Type B pancreatic cell (in vitro differentiated cells): ENCODE measurements around the gene KIAA1210. TPM values are rescaled to one million over a fixed set of nuclear protein-coding genes. Genes with fewer than 3 reads are reported as not detected.

Experiments used
- DNase-seq: peaks from one replicate; pipeline ENCODE4 v3.0.0; 2021; ENCODE audit warnings: mixed read lengths; ENCODE audit not compliant: unreplicated experiment; ENCODE audit errors: extremely low spot score
- H3K27ac Mint-ChIP-seq: 2 replicates; pipeline ENCODE4 v1.8.0; 2021; ENCODE audit warnings: mild to moderate bottlenecking, mixed read lengths
- H3K27me3 Mint-ChIP-seq: 2 replicates; pipeline ENCODE4 v1.8.0; 2021; ENCODE audit warnings: mixed read lengths
- H3K36me3 Mint-ChIP-seq: 2 replicates; pipeline ENCODE4 v1.8.0; 2021; ENCODE audit warnings: mixed read lengths
- H3K4me1 Mint-ChIP-seq: one replicate; pipeline ENCODE4 v1.8.0; 2021; ENCODE audit warnings: mixed read lengths; ENCODE audit not compliant: unreplicated experiment
- H3K4me3 Mint-ChIP-seq: 2 replicates; pipeline ENCODE4 v1.8.0; 2021; ENCODE audit warnings: mild to moderate bottlenecking, mixed read lengths
- H3K9me3 Mint-ChIP-seq: 2 replicates; pipeline ENCODE4 v1.8.0; 2021; ENCODE audit warnings: mixed read lengths
- CTCF ChIP-seq: fragments of 200-600 bp; sonication (generic); conservative IDR thresholded peaks from 2 replicates; pipeline ENCODE4 v1.5.0; 2021; ENCODE audit warnings: antibody characterized with exemption, mild to moderate bottlenecking
- total RNA-seq: library from RNA; stranded (reverse); gene quantifications from 2 replicates; pipeline ENCODE4 v1.2.1, GENCODE V29; 2021; ENCODE audit warnings: low replicate concordance

Gene KIAA1210
- total RNA-seq, 1 donor from 2014 or later, result not detected

- no peak overlapping the region for H3K4me3 Mint-ChIP-seq
- H3K27ac Mint-ChIP-seq, result no peak overlapping the region
- no peaks in the 10 kb centered on the region for H3K9me3 Mint-ChIP-seq
- DNase-seq, result no peak
- no peaks in the 10 kb centered on the region for H3K36me3 Mint-ChIP-seq
- no peaks in the 10 kb centered on the region for H3K27me3 Mint-ChIP-seq
- no peaks in the 10 kb centered on the region for H3K4me1 Mint-ChIP-seq
- TF ChIP-seq CTCF, result no peak
These were observed 45.3 kb downstream of the KIAA1210 start for GRCh38 chrX:119082278-119082677.

GRCh38 chrX:119075270-119076025, 52.2 kb downstream of the KIAA1210 start:
- H3K36me3 Mint-ChIP-seq, result no peaks in the 10 kb centered on the region
- no peaks in the 10 kb centered on the region for H3K9me3 Mint-ChIP-seq
- no peak for TF ChIP-seq CTCF
- no peak overlapping the region for H3K27ac Mint-ChIP-seq
- no peaks in the 10 kb centered on the region for H3K4me1 Mint-ChIP-seq
- no peaks in the 10 kb centered on the region for H3K27me3 Mint-ChIP-seq
- no peak for DNase-seq
- H3K4me3 Mint-ChIP-seq, result no peak overlapping the region

- H3K4me1 Mint-ChIP-seq, result no peaks in the 10 kb centered on the region
- no peak overlapping the region for H3K27ac Mint-ChIP-seq
- no peak overlapping the region for H3K4me3 Mint-ChIP-seq
- TF ChIP-seq CTCF, result no peak
- H3K36me3 Mint-ChIP-seq, result no peaks in the 10 kb centered on the region
- no peak for DNase-seq
- H3K9me3 Mint-ChIP-seq, result no peaks in the 10 kb centered on the region
- H3K27me3 Mint-ChIP-seq, result no peaks in the 10 kb centered on the region
These were observed 53.7 kb downstream of the KIAA1210 start for GRCh38 chrX:119073911-119074310.

- Mint-ChIP-seq H3K36me3 (no peaks in the 10 kb centered on the region), H3K4me3 (no peak overlapping the region), H3K27ac (no peak overlapping the region), H3K9me3 (no peaks in the 10 kb centered on the region), H3K27me3 (no peaks in the 10 kb centered on the region), H3K4me1 (no peaks in the 10 kb centered on the region)
- TF ChIP-seq CTCF, result no peak
- DNase-seq, result no peak
These were observed 54.3 kb downstream of the KIAA1210 start for GRCh38 chrX:119073200-119073905.

GRCh38 chrX:119072744-119073143, 54.9 kb downstream of the KIAA1210 start, which contains the start of gene CT47C1:
CT47C1 (plus strand) TSS chrX:119072993; CDS start chrX:119073226, 233 bp downstream.
- no peaks in the 10 kb centered on the region for H3K27me3 Mint-ChIP-seq
- no peak for DNase-seq
- no peaks in the 10 kb centered on the region for H3K4me1 Mint-ChIP-seq
- H3K9me3 Mint-ChIP-seq, result no peaks in the 10 kb centered on the region
- TF ChIP-seq CTCF, result no peak
- no peaks in the 10 kb centered on the region for H3K36me3 Mint-ChIP-seq
- no peak within 1 kb of the TSS for H3K27ac Mint-ChIP-seq
- no peak within 1 kb of the TSS for H3K4me3 Mint-ChIP-seq
